ENCODE measurements around the gene GPR61. TPM values are rescaled to one million over a fixed set of nuclear protein-coding genes. Genes with fewer than 3 reads are reported as not detected.

Gene GPR61
- polyA plus RNA-seq, 1 donor from 2014 or later = 9.7 TPM

DNA sequence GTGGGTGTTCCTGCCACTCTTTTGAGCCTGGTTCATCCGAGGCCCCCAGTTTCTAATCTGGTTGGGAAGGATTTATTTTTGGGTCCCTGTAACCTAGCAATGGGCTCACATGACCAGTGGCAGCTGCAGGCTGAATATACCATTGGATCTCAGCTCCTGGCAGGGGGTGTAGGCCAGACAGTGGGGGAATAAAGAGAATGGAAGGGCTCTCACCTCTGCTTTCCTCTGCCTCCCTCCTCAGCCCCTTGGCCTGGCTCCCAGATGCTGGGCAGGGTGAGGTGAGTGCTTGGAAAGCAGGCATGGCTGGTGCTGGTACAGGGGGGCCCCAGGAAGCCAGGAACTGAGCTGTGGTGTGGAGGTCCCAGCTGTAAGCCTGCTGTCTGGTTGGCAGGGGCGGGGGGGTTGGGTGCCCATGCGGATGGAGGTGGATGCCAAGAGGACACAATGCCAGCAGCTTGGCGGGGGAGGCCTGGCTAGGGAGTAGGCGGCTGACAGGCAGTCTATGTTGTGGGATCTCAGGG, 3.6 kb upstream of the GPR61 start:
- Histone ChIP-seq H2AFZ (ENCODE audit: low read depth, low read length) (no peak overlapping the region), H3K27me3 (ENCODE audit: insufficient read depth, low read depth, low read length) (no peaks in the 10 kb centered on the region), H3K4me3 (ENCODE audit: low read length) (no peak overlapping the region), H3K9me3 (ENCODE audit: low read length) (no peaks in the 10 kb centered on the region), H3K9ac (ENCODE audit: low read length) (no peak overlapping the region), H3K9me2 (ENCODE audit: insufficient read depth, low read length) (no peaks in the 10 kb centered on the region), H3K36me3 (ENCODE audit: insufficient read depth, low read length) (no peaks in the 10 kb centered on the region), H3K27ac (ENCODE audit: low read length) (no peak overlapping the region), H3K79me2 (replicated peaks; ENCODE audit: insufficient read depth, low read length) (no peaks in the 10 kb centered on the region), H3K4me2 (ENCODE audit: low read length) (no peak overlapping the region), H4K20me1 (ENCODE audit: insufficient read depth) (no peaks in the 10 kb centered on the region), H3F3A (ENCODE audit: insufficient read depth, low read length, poor library complexity, severe bottlenecking) (no peaks in the 10 kb centered on the region)
- TF ChIP-seq RAD21 (conservative IDR thresholded peaks at IDR 0.05) (no peak), MXI1 (conservative IDR thresholded peaks at IDR 0.05; ENCODE audit: poor library complexity, severe bottlenecking) (no peak), TAF1 (IDR thresholded peaks at IDR 0.05; ENCODE audit: low read depth) (no peak), POLR2AphosphoS5 (IDR thresholded peaks at IDR 0.05) (no peak), EP300 (conservative IDR thresholded peaks at IDR 0.05; ENCODE audit: poor library complexity, severe bottlenecking) (no peak), REST (IDR thresholded peaks at IDR 0.05; ENCODE audit: borderline replicate concordance) (no peak), EZH2 (IDR thresholded peaks at IDR 0.05; ENCODE audit: borderline replicate concordance, insufficient read depth, low read length, poor library complexity, severe bottlenecking) (no peak), SMC3 (conservative IDR thresholded peaks at IDR 0.05; ENCODE audit: poor library complexity) (no peak)

DNA sequence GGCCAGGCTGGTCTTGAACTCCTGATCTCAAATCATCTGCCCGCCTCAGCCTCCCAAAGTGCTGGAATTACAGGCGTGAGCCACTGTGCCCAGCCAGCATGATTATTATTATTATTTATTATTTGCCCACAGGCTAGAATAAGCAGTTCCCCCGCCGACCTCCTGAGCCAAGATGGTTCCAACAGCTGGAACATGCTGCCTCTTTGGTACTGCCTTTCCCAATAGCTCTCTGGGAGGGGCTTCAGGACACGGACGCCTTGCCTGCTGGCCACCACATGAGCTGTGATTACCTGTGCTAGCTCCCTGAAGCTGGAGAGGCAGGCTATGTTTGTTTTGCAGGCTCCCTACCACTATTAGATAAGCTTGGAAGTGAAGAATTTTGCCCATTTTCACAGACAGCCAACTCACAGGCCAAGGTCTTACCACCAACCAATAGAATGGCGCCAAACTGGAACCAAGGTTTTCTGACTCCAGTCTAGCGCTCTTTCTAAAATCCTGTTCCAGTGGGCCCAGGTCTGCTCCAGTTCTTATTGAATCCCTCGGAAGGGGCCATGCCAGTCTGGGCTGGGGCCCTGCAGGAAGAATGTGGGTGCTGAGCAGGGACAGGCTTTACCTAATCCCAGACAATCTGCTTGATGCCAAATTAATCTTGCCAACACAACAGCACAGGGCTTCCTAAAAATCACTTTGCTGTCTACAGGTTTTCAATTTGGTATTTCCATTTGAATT, 2.1 kb upstream of the GPR61 start:
- Histone ChIP-seq H3K4me2 (ENCODE audit: low read length) (no peak overlapping the region), H3F3A (ENCODE audit: insufficient read depth, low read length, poor library complexity, severe bottlenecking) (no peaks in the 10 kb centered on the region), H2AFZ (ENCODE audit: low read depth, low read length) (no peak overlapping the region), H3K9ac (ENCODE audit: low read length) (no peak overlapping the region), H3K27me3 (ENCODE audit: insufficient read depth, low read depth, low read length) (no peaks in the 10 kb centered on the region), H3K9me3 (ENCODE audit: low read length) (no peaks in the 10 kb centered on the region), H3K79me2 (replicated peaks; ENCODE audit: insufficient read depth, low read length) (no peaks in the 10 kb centered on the region), H3K36me3 (ENCODE audit: insufficient read depth, low read length) (no peaks in the 10 kb centered on the region), H3K27ac (ENCODE audit: low read length) (no peak overlapping the region), H4K20me1 (ENCODE audit: insufficient read depth) (no peaks in the 10 kb centered on the region), H3K4me3 (ENCODE audit: low read length) (no peak overlapping the region), H3K9me2 (ENCODE audit: insufficient read depth, low read length) (no peaks in the 10 kb centered on the region)
- TF ChIP-seq SMC3 (conservative IDR thresholded peaks at IDR 0.05; ENCODE audit: poor library complexity) = no peak
- TF ChIP-seq POLR2AphosphoS5 (IDR thresholded peaks at IDR 0.05) = no peak
- TF ChIP-seq EZH2 (IDR thresholded peaks at IDR 0.05; ENCODE audit: borderline replicate concordance, insufficient read depth, low read length, poor library complexity, severe bottlenecking) = no peak
- TF ChIP-seq CTCF (IDR thresholded peaks at IDR 0.05; ENCODE audit: poor library complexity, severe bottlenecking) = no peak
- TF ChIP-seq EP300 (conservative IDR thresholded peaks at IDR 0.05; ENCODE audit: poor library complexity, severe bottlenecking) = no peak
- TF ChIP-seq RAD21 (conservative IDR thresholded peaks at IDR 0.05) = no peak
